Testis (tissue), 2 donors: ENCODE measurements around the gene CDK14.

Source experiments
- CTCF ChIP-seq, 3 experiments: fragments of 450-650 bp in 2 of 3; fragments of 200-600 bp in 1 of 3; sonication (generic) in 1 of 3; IDR thresholded peaks; one replicate each; pipeline ENCODE4 v1.5.1; 2016 to 2019; ENCODE audit warnings: antibody characterized with exemption in 3 of 3, mild to moderate bottlenecking in 2 of 3, moderate library complexity in 1 of 3
- POLR2A ChIP-seq: fragments of 450-650 bp; IDR thresholded peaks from one replicate; pipeline ENCODE4 v1.6.1; 2017; ENCODE audit warnings: antibody characterized with exemption, mild to moderate bottlenecking, moderate library complexity

GRCh38 chr7:90743626-90744025, 147.5 kb downstream of the CDK14 start:
- TF ChIP-seq POLR2A, result no peak
- TF ChIP-seq CTCF (IDR thresholded peaks at IDR 0.05), result no peak
